Measurements from ENCODE around the gene OPHN1.

DNA sequence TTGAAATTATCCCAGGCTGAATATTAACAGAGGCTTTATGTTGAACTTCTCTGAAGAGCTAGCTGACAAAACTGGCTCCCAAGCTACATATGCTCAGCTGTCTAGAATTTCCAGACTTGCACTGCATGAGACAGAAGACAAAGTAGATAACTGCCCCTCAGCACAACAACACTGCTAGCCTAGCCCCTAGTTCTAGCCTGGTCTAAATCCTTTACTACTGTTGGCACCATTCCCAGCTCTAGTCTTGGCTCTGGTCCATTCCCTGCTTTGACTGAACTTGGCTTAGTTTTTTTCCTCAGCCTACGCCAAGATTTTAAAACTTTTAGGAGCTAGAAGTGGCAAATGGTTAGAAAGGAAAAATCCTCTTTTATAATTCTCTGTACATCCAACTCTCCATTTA is 7.6 kb upstream of the OPHN1 start:
- TF ChIP-seq MYC (IDR thresholded peaks at IDR 0.05; ENCODE audit: insufficient read depth, insufficient read length, insufficient replicate concordance, low read length, severe bottlenecking) (no peak), SRF (IDR thresholded peaks at IDR 0.05; ENCODE audit: low read depth in 2 of 2, low read length in 2 of 2) (no peak), CTCF (IDR thresholded peaks at IDR 0.05 in 2 of 3, conservative IDR thresholded peaks at IDR 0.05 in 1 of 3; ENCODE audit: control insufficient read depth in 2 of 3, extremely low read depth in 1 of 3, insufficient read depth in 1 of 3, low read depth in 3 of 3, low read length in 3 of 3) (no peak), NFYB (IDR thresholded peaks at IDR 0.05; ENCODE audit: insufficient read depth, low read depth, low read length) (no peak), NR2C2 (IDR thresholded peaks at IDR 0.05; ENCODE audit: borderline replicate concordance, control insufficient read depth, insufficient read length, low read depth) (no peak), ZNF24 (IDR thresholded peaks at IDR 0.05) (no peak), POLR2A (IDR thresholded peaks at IDR 0.05; ENCODE audit: low read depth, low read length) (no peak), REST (IDR thresholded peaks at IDR 0.05; ENCODE audit: low read depth, low read length) (no peak), SIX5 (IDR thresholded peaks at IDR 0.05; ENCODE audit: low read depth, low read length, severe bottlenecking) (no peak), SIN3A (IDR thresholded peaks at IDR 0.05; ENCODE audit: low read depth, low read length) (no peak), MAX (IDR thresholded peaks at IDR 0.05; ENCODE audit: low read depth, low read length) (no peak), TCF7 (IDR thresholded peaks at IDR 0.05; ENCODE audit: borderline replicate concordance) (no peak), MEF2A (IDR thresholded peaks at IDR 0.05; ENCODE audit: insufficient read depth, low read depth, low read length) (no peak), BRCA1 (IDR thresholded peaks at IDR 0.05; ENCODE audit: low read depth, low read length) (no peak)
